Trophoblast cell (in vitro differentiated cells and primary cell): Measurements from ENCODE around the gene NOP16.

Experiments used
- DNase-seq, 2 donors: peaks; one replicate each; pipeline ENCODE4 v3.0.0-alpha.2; 2016
- H2AFZ ChIP-seq: 2 replicates; pipeline ENCODE4 v1.6.1; 2013; ENCODE audit warnings: low read length, moderate library complexity, mild to moderate bottlenecking; ENCODE audit not compliant: insufficient read depth, poor library complexity
- H2AK5ac ChIP-seq: 2 replicates; pipeline ENCODE4 v1.6.1; 2013; ENCODE audit warnings: mild to moderate bottlenecking, low read length
- H2BK120ac ChIP-seq: 2 replicates; pipeline ENCODE4 v1.6.1; 2013; ENCODE audit warnings: low read length, mild to moderate bottlenecking, moderate library complexity; ENCODE audit not compliant: insufficient read depth, poor library complexity
- H2BK12ac ChIP-seq: 2 replicates; pipeline ENCODE4 v1.6.1; 2013; ENCODE audit warnings: mild to moderate bottlenecking, low read length, moderate library complexity
- H2BK5ac ChIP-seq: 2 replicates; pipeline ENCODE4 v1.6.1; 2013; ENCODE audit warnings: low read length, low read depth, moderate library complexity, mild to moderate bottlenecking; ENCODE audit not compliant: poor library complexity
- H3K14ac ChIP-seq: 2 replicates; pipeline ENCODE4 v1.6.1; 2013; ENCODE audit warnings: mild to moderate bottlenecking, low read length
- H3K18ac ChIP-seq: 2 replicates; pipeline ENCODE4 v1.6.1; 2013; ENCODE audit warnings: mild to moderate bottlenecking, low read length
- H3K23ac ChIP-seq: 2 replicates; pipeline ENCODE4 v1.6.1; 2013; ENCODE audit warnings: low read length
- H3K27ac ChIP-seq: 2 replicates; pipeline ENCODE4 v1.5.1; 2013; ENCODE audit warnings: low read depth, mild to moderate bottlenecking, inconsistent platforms, low read length, moderate library complexity
- H3K27me3 ChIP-seq: 2 replicates; pipeline ENCODE4 v1.6.1; 2013; ENCODE audit warnings: inconsistent platforms, mild to moderate bottlenecking, low read length, moderate library complexity; ENCODE audit not compliant: insufficient read depth
- H3K36me3 ChIP-seq, 2 experiments: 1 replicate in 1 of 2; 2 replicates in 1 of 2; pipeline ENCODE4 v1.6.1; 2013; ENCODE audit warnings: low read length in 2 of 2, mild to moderate bottlenecking in 2 of 2, moderate library complexity in 1 of 2; ENCODE audit not compliant: insufficient read depth in 2 of 2, control insufficient read depth in 1 of 2
- H3K4ac ChIP-seq: 2 replicates; pipeline ENCODE4 v1.6.1; 2013; ENCODE audit warnings: low read depth, mild to moderate bottlenecking, low read length, moderate library complexity
- H3K4me1 ChIP-seq, 2 experiments: 1 replicate in 1 of 2; 2 replicates in 1 of 2; pipeline ENCODE4 v1.6.1; 2013; ENCODE audit warnings: low read length in 2 of 2, mild to moderate bottlenecking in 2 of 2, moderate library complexity in 1 of 2; ENCODE audit not compliant: insufficient read depth in 2 of 2, control insufficient read depth in 1 of 2
- H3K4me2 ChIP-seq: 2 replicates; pipeline ENCODE4 v1.6.1; 2013; ENCODE audit warnings: inconsistent platforms, mild to moderate bottlenecking, low read length, moderate library complexity
- H3K4me3 ChIP-seq: 2 replicates; pipeline ENCODE4 v1.5.1; 2013; ENCODE audit warnings: mild to moderate bottlenecking, low read depth, low read length, inconsistent platforms
- H3K79me1 ChIP-seq: one replicate; pipeline ENCODE4 v1.6.1; 2013; ENCODE audit warnings: low read length
- H3K79me2 ChIP-seq: 2 replicates; pipeline ENCODE4 v1.6.1; 2013; ENCODE audit warnings: low read length, mild to moderate bottlenecking; ENCODE audit not compliant: control insufficient read depth, insufficient read depth, poor library complexity
- H3K9ac ChIP-seq: 2 replicates; pipeline ENCODE4 v1.6.1; 2013; ENCODE audit warnings: mild to moderate bottlenecking, low read length
- H3K9me3 ChIP-seq: 2 replicates; pipeline ENCODE4 v1.6.1; 2013; ENCODE audit warnings: low read depth, mild to moderate bottlenecking, control low read depth, inconsistent platforms, low read length; ENCODE audit not compliant: insufficient read depth
- H4K12ac ChIP-seq: 2 replicates; pipeline ENCODE4 v1.6.1; 2013; ENCODE audit warnings: low read depth, mild to moderate bottlenecking, low read length, moderate library complexity
- H4K8ac ChIP-seq: 2 replicates; pipeline ENCODE4 v1.6.1; 2013; ENCODE audit warnings: low read depth, mild to moderate bottlenecking, low read length, moderate library complexity
- H4K91ac ChIP-seq: one replicate; pipeline ENCODE4 v1.6.1; 2013; ENCODE audit warnings: low read depth, mild to moderate bottlenecking, low read length, moderate library complexity
- WGBS: extraction: QIAGEN DNeasy Blood & Tissue Kit; methylation state at CpG from one replicate; pipeline ENCODE4 v1.1.7; 2013; ENCODE audit warnings: missing lambda C conversion rate; ENCODE audit not compliant: insufficient read length, insufficient coverage; ENCODE audit errors: extremely low coverage; 5-methylcytosine and 5-hydroxymethylcytosine counted together

The NOP16 gene

DNA sequence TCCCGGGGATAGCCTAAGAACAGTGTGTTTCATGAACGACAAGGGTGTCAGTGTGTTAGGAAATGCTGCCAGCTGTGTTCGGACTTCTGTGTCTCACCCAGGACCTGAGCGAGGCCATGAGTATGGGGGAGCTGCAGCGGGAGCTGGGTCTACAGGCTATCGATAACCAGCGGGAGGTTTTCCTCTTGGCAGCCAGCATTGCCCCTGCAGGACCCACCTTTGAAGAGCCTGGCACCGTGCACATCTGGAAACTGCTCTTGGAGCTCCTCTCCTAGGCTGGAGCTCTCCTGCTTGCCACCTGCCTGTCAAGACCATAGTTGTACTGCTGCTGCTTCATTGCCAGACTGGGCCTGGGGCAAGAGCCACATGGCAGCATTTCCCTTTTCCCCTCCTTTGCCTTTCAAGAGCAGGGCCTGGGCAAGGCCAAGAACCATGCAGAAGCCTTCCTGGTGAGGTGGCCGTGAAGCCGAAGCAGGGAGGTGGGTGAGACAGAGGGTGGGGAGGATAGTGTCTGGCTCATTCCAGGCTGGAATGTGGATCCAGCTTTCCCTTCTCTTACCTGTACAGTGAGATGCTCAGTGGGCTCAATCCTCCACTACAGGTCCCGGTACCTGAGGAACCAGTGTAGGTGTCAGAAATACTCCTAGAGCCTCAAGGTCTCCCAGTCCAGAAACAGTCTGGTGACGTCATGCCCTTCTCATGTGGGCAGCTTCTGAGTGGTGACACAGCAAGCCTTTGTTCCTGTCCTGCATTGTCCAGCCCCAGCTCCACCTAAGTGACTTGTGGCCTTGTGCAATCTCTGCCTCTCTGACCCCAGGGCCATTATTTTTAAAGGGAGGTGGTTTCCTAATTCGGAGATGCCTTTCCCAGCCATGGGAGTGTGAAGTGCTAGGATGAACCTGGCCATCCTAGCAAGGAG is 16.5 kb downstream of the NOP16 start:
- Histone ChIP-seq H3K27ac (no peak overlapping the region), H3K36me3 (peaks cover 4 to 7% of the 10 kb centered on the region in 2 experiments), H2AK5ac (no peak overlapping the region), H3K27me3 (no peaks in the 10 kb centered on the region), H3K9me3 (no peaks in the 10 kb centered on the region), H3K4me2 (no peak overlapping the region), H4K12ac (no peak overlapping the region), H3K4me1 (no peaks in the 10 kb centered on the region), H4K91ac (no peak overlapping the region), H3K14ac (no peak overlapping the region), H2BK120ac (no peak overlapping the region), H3K18ac (no peak overlapping the region), H3K23ac (no peak overlapping the region), H3K79me1 (no peaks in the 10 kb centered on the region), H3K4ac (no peak overlapping the region), H3K79me2 (no peaks in the 10 kb centered on the region), H4K8ac (no peak overlapping the region), H2AFZ (no peak overlapping the region), H3K4me3 (no peak overlapping the region), H3K9ac (no peak overlapping the region), H2BK5ac (no peak overlapping the region), H2BK12ac (no peak overlapping the region)
- WGBS: no CpG with 5 or more reads among the region's 13 CpGs
- DNase-seq: peak; percentile 90 to 94

DNA sequence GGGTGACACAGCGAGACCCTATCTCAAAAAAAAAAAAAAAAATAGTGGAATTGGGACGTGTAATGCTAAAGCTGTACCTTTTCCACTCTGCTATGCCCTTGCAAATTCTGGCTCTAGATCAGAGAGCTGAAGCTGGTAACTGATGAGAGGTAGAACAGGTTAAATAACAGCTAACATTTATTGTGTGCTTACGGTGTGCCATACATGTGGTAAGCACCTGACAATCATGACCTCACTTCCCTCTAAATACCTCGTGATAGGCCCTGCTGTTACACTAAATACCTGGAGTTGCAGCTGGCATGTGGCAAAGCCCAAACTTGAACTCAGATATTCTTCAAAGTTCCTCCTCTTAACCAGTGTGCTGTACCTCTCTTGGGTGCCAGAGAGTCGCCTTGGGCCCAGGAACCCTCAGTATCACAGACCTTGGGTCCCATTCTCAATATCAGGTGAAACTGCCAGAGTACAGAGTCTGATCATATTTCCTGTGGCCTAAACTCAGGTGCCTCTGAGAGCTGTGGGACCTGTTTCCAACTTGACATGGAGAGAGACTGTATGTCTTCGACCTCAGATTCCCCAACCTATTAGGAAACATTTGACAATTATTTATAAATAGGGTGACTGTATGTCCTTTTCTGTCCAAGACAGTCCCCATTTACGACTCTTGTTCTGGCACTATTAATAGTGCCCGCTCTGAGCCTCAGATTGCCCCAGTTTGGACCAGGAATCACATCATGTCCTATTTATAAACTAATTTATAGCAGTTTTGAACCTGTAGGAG is 18.3 kb downstream of the NOP16 start:
- no peak overlapping the region for H3K18ac ChIP-seq
- H2AK5ac ChIP-seq: no peak overlapping the region
- H3K4me3 ChIP-seq: no peak overlapping the region
- no peaks in the 10 kb centered on the region for H3K79me2 ChIP-seq
- peaks cover 5 to 7% of the 10 kb centered on the region in 2 experiments for H3K4me1 ChIP-seq
- H4K12ac ChIP-seq: no peak overlapping the region
- no peak overlapping the region for H3K14ac ChIP-seq
- no peak overlapping the region for H3K4ac ChIP-seq
- H3K27me3 ChIP-seq: peaks cover 11% of the 10 kb centered on the region
- H4K8ac ChIP-seq: no peak overlapping the region
- H2BK5ac ChIP-seq: no peak overlapping the region
- peaks cover 4 to 7% of the 10 kb centered on the region in 2 experiments for H3K36me3 ChIP-seq
- no peak overlapping the region for H2AFZ ChIP-seq
- no peak overlapping the region for H3K27ac ChIP-seq
- no peak overlapping the region for H4K91ac ChIP-seq
- no peak overlapping the region for H3K23ac ChIP-seq
- H2BK120ac ChIP-seq: no peak overlapping the region
- H2BK12ac ChIP-seq: no peak overlapping the region
- no peak for DNase-seq
- H3K9me3 ChIP-seq: peaks cover 2% of the 10 kb centered on the region
- no peak overlapping the region for H3K4me2 ChIP-seq
- peaks cover 4% of the 10 kb centered on the region for H3K79me1 ChIP-seq
- H3K9ac ChIP-seq: no peak overlapping the region
- no CpG with 5 or more reads among the region's 8 CpGs for WGBS

DNA sequence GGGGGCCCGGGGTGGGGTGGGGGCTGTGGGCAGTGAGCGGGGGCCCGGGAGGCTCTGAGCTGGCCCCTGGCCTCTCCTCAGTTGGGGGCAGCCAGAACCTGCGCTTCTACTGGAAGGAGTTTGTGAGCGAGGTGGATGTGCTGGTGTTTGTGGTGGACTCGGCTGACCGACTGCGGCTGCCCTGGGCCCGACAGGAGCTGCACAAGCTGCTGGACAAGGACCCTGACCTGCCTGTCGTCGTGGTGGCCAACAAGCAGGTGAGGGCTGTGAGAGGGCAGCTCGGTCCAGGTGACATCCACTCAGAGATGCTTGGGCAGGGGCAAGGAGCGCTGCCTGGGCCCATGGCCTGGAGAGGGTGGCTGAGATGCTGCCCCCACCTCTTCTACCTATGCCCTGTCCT is 19.7 kb downstream of the NOP16 start:
- no peak for DNase-seq
- Histone ChIP-seq H3K4me3 (no peak overlapping the region), H3K4ac (no peak overlapping the region), H3K79me2 (no peaks in the 10 kb centered on the region), H2BK120ac (no peak overlapping the region), H3K18ac (no peak overlapping the region), H3K4me2 (no peak overlapping the region), H2AK5ac (no peak overlapping the region), H4K91ac (no peak overlapping the region), H3K27ac (no peak overlapping the region), H2AFZ (no peak overlapping the region), H3K36me3 (peaks cover 4 to 7% of the 10 kb centered on the region in 2 experiments), H3K9ac (no peak overlapping the region), H3K23ac (no peak overlapping the region), H3K27me3 (peaks cover 17% of the 10 kb centered on the region), H3K79me1 (peaks cover 4% of the 10 kb centered on the region), H4K8ac (no peak overlapping the region), H4K12ac (no peak overlapping the region), H2BK5ac (no peak overlapping the region), H3K14ac (no peak overlapping the region), H2BK12ac (no peak overlapping the region), H3K9me3 (peaks cover 5% of the 10 kb centered on the region), H3K4me1 (peaks cover 8 to 9% of the 10 kb centered on the region in 2 experiments)
- WGBS: no CpG with 5 or more reads among the region's 13 CpGs

DNA sequence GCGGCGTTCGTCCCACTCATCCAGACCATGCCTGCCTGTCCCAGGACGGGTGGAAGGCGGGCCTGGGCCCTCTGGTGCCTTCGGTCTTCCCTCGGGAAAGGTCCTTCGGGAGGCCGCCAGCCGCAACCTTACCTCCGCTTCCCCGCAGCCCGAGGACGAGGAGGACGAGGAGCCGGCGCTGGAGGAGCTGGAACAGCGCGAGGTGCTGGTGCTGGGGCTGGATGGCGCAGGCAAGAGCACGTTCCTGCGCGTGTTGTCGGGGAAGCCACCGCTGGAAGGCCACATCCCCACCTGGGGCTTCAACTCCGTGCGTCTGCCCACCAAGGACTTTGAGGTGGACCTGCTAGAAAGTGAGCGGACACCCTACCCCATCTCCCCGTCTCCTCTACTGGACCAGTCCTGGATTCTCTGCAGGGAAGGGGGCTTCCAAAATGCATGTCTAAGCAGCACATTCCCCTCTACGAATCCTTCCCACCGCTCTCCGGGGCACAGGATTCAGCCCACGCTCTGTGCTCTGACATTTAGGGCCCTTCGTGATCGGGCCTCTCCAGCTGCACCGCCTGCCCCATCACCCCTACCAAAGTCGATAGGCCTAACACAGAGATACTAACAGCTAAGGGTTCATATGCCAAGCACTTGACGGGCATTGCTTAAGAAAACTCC is 22.0 kb downstream of the NOP16 start:
- Histone ChIP-seq H3K9me3 (peaks cover 5% of the 10 kb centered on the region), H3K23ac (no peak overlapping the region), H3K18ac (no peak overlapping the region), H4K12ac (no peak overlapping the region), H3K27ac (no peak overlapping the region), H3K4me2 (peak overlapping the region; percentile 97), H3K79me2 (peaks cover 2% of the 10 kb centered on the region), H3K79me1 (peaks cover 5% of the 10 kb centered on the region), H3K27me3 (peaks cover 17% of the 10 kb centered on the region), H3K14ac (peak overlapping the region; percentile 44), H3K9ac (no peak overlapping the region), H2AFZ (peak overlapping the region; percentile 53), H2BK120ac (no peak overlapping the region), H3K4me1 (peaks cover 8 to 12% of the 10 kb centered on the region in 2 experiments), H3K4me3 (peak overlapping the region; percentile 84), H3K36me3 (peaks cover 4 to 7% of the 10 kb centered on the region in 2 experiments), H2AK5ac (no peak overlapping the region), H3K4ac (no peak overlapping the region), H2BK12ac (no peak overlapping the region), H4K91ac (no peak overlapping the region), H2BK5ac (no peak overlapping the region), H4K8ac (peak overlapping the region; percentile 1)
- DNase-seq: no peak
- WGBS: no CpG with 5 or more reads among the region's 38 CpGs
